HEK293 (cell line): Measurements from ENCODE around the gene KLHL40.

Experiments used
- CTCF ChIA-PET: fragments of 350-600 bp; formaldehyde crosslinking; extraction: SDS; loops from one replicate; lab custom pipeline; 2021; ENCODE audit warnings: antibody characterized with exemption; lab: Yijun Ruan, JAX
- POLR2A ChIA-PET: fragments of 300-600 bp; formaldehyde crosslinking; extraction: SDS; loops from one replicate; lab custom pipeline; 2020; ENCODE audit warnings: antibody characterized with exemption, inconsistent platforms; lab: Yijun Ruan, JAX
- H3K27ac ChIP-seq: fragments of 200-500 bp; sonication (Bioruptor generic); 2 replicates; pipeline ENCODE4 v1.5.1; 2014; ENCODE audit warnings: low read depth, low read length, control low read depth, inconsistent platforms; ENCODE audit errors: extremely low read depth
- H3K36me3 ChIP-seq, 2 experiments: fragments of 200-500 bp in 1 of 2; sonication (Bioruptor generic) in 1 of 2; 1 replicate in 1 of 2; 2 replicates in 1 of 2; pipeline ENCODE4 v1.5.1; 2014 to 2017; ENCODE audit warnings: inconsistent platforms in 2 of 2, low read length in 2 of 2; ENCODE audit not compliant: control insufficient read depth in 2 of 2, insufficient read depth in 1 of 2
- H3K4me1 ChIP-seq: fragments of 200-500 bp; sonication (Bioruptor generic); 2 replicates; pipeline ENCODE4 v1.5.1; 2014; ENCODE audit warnings: mild to moderate bottlenecking, low read length, inconsistent platforms; ENCODE audit not compliant: control insufficient read depth, insufficient read depth
- H3K4me3 ChIP-seq: 2 replicates; pipeline ENCODE4 v1.5.1; 2011; ENCODE audit warnings: low read depth, mild to moderate bottlenecking, control low read depth, low read length, moderate library complexity
- H3K9me3 ChIP-seq: fragments of 200-500 bp; sonication (Bioruptor generic); 2 replicates; pipeline ENCODE4 v1.5.1; 2014; ENCODE audit warnings: low read depth, low read length, inconsistent platforms; ENCODE audit not compliant: control insufficient read depth, insufficient read depth
- ELK4 ChIP-seq: IDR thresholded peaks from 2 replicates; pipeline ENCODE4 v1.6.1; 2011; ENCODE audit warnings: mild to moderate bottlenecking, low read depth, low read length, borderline replicate concordance
- GLIS1 ChIP-seq: fragments of 450-650 bp; formaldehyde crosslinking; IDR thresholded peaks from 2 replicates; pipeline ENCODE4 v1.5.1; 2016; ENCODE audit warnings: missing biosample characterization, missing genetic modification characterization
- MYNN ChIP-seq: fragments of 450-650 bp; formaldehyde crosslinking; IDR thresholded peaks from 2 replicates; pipeline ENCODE4 v1.5.1; 2016; ENCODE audit warnings: missing biosample characterization, missing genetic modification characterization, borderline replicate concordance
- OVOL3 ChIP-seq: fragments of 450-650 bp; formaldehyde crosslinking; IDR thresholded peaks from 2 replicates; pipeline ENCODE4 v1.5.1; 2016; ENCODE audit warnings: missing biosample characterization, missing genetic modification characterization
- SETDB1 ChIP-seq: IDR thresholded peaks from one replicate; pipeline ENCODE4 v1.6.1; 2017; ENCODE audit warnings: mild to moderate bottlenecking, low read length, moderate library complexity, mixed read lengths; ENCODE audit not compliant: insufficient read length
- WT1 ChIP-seq: fragments of 450-650 bp; formaldehyde crosslinking; IDR thresholded peaks from 2 replicates; pipeline ENCODE4 v1.5.1; 2016; ENCODE audit warnings: missing biosample characterization, missing genetic modification characterization
- YY1 ChIP-seq: fragments of 450-650 bp; formaldehyde crosslinking; IDR thresholded peaks from 2 replicates; pipeline ENCODE4 v1.5.1; 2018; ENCODE audit warnings: missing biosample characterization, missing genetic modification characterization
- ZBTB17 ChIP-seq: fragments of 450-650 bp; formaldehyde crosslinking; IDR thresholded peaks from 2 replicates; pipeline ENCODE4 v1.5.1; 2016; ENCODE audit warnings: missing biosample characterization, missing genetic modification characterization
- ZFP69B ChIP-seq: fragments of 450-650 bp; formaldehyde crosslinking; IDR thresholded peaks from 2 replicates; pipeline ENCODE4 v1.5.1; 2016; ENCODE audit warnings: missing biosample characterization, missing genetic modification characterization
- ZNF112 ChIP-seq: fragments of 450-650 bp; formaldehyde crosslinking; IDR thresholded peaks from 2 replicates; pipeline ENCODE4 v1.5.0; 2017; ENCODE audit warnings: missing biosample characterization, missing genetic modification characterization
- ZNF138 ChIP-seq: fragments of 450-650 bp; formaldehyde crosslinking; IDR thresholded peaks from 2 replicates; pipeline ENCODE4 v1.5.1; 2016; ENCODE audit warnings: missing biosample characterization, missing genetic modification characterization, borderline replicate concordance
- ZNF169 ChIP-seq: fragments of 450-650 bp; formaldehyde crosslinking; IDR thresholded peaks from 2 replicates; pipeline ENCODE4 v1.5.1; 2016; ENCODE audit warnings: missing biosample characterization, missing genetic modification characterization
- ZNF248 ChIP-seq: fragments of 450-650 bp; formaldehyde crosslinking; IDR thresholded peaks from 2 replicates; pipeline ENCODE4 v1.5.1; 2017; ENCODE audit warnings: missing biosample characterization, missing genetic modification characterization
- ZNF341 ChIP-seq: fragments of 450-650 bp; formaldehyde crosslinking; IDR thresholded peaks from 2 replicates; pipeline ENCODE4; 2016; ENCODE audit warnings: low read depth, missing biosample characterization, missing genetic modification characterization
- ZNF354C ChIP-seq: fragments of 450-650 bp; formaldehyde crosslinking; IDR thresholded peaks from 2 replicates; pipeline ENCODE4 v1.5.1; 2016; ENCODE audit warnings: missing biosample characterization, missing genetic modification characterization, low read depth, borderline replicate concordance
- ZNF426 ChIP-seq: fragments of 450-650 bp; formaldehyde crosslinking; IDR thresholded peaks from 2 replicates; pipeline ENCODE4 v1.5.1; 2017; ENCODE audit warnings: missing biosample characterization, missing genetic modification characterization, mild to moderate bottlenecking, inconsistent platforms, moderate library complexity
- ZNF488 ChIP-seq: fragments of 450-650 bp; formaldehyde crosslinking; IDR thresholded peaks from 2 replicates; pipeline ENCODE4 v1.5.1; 2016; ENCODE audit warnings: missing biosample characterization, missing genetic modification characterization
- ZNF555 ChIP-seq: fragments of 450-650 bp; formaldehyde crosslinking; conservative IDR thresholded peaks from 2 replicates; pipeline ENCODE4 v1.5.1; 2017; ENCODE audit warnings: missing biosample characterization, mild to moderate bottlenecking, missing genetic modification characterization, inconsistent platforms
- ZNF558 ChIP-seq: fragments of 450-650 bp; formaldehyde crosslinking; IDR thresholded peaks from 2 replicates; pipeline ENCODE4 v1.5.1; 2016; ENCODE audit warnings: missing biosample characterization, missing genetic modification characterization
- ZNF561 ChIP-seq: fragments of 450-650 bp; IDR thresholded peaks from 2 replicates; pipeline ENCODE4 v1.5.1; 2018; ENCODE audit warnings: missing biosample characterization, missing genetic modification characterization, borderline replicate concordance
- ZNF654 ChIP-seq: fragments of 450-650 bp; formaldehyde crosslinking; IDR thresholded peaks from 2 replicates; pipeline ENCODE4 v1.5.1; 2016; ENCODE audit warnings: low read depth, missing biosample characterization, missing genetic modification characterization
- ZNF660 ChIP-seq: fragments of 450-650 bp; IDR thresholded peaks from 2 replicates; pipeline ENCODE4 v1.5.1; 2018; ENCODE audit warnings: missing biosample characterization, mild to moderate bottlenecking, missing genetic modification characterization
- TF ChIP-seq, protein P1 (sequence below): fragments of 450-650 bp; formaldehyde crosslinking; IDR thresholded peaks from 2 replicates; pipeline ENCODE4; 2016; ENCODE audit warnings: missing biosample characterization, missing genetic modification characterization
- TF ChIP-seq, protein P2 (sequence below): fragments of 450-650 bp; formaldehyde crosslinking; IDR thresholded peaks from 2 replicates; pipeline ENCODE4 v1.5.1; 2017; ENCODE audit warnings: missing biosample characterization, missing genetic modification characterization
- TF ChIP-seq, protein P3 (sequence below): fragments of 450-650 bp; formaldehyde crosslinking; IDR thresholded peaks from 2 replicates; pipeline ENCODE4 v1.5.1; 2016; ENCODE audit warnings: missing biosample characterization, missing genetic modification characterization

Gene KLHL40

DNA sequence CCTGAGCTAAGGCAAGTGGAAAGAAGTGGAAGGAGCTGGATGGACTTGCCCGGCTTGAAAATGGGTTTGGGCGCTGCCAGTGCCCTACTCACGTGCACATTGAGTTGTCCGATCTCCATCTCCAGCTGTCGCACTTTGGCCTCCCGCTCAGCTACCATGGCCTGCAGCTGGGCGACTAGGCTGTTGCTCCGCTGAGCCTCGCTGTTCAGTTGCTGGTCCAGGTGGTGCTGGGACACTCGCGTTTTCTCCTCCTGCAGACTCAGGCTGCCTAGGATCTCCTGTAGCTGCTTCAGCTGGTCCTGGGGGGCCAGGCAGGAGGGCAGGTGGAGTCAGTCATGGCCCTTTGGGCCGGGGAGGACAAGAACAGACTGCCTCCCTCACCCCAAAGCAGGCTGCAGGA lies 50.3 kb downstream of the KLHL40 start:
- Histone ChIP-seq H3K4me3 (no peak overlapping the region), H3K9me3 (no peaks in the 10 kb centered on the region), H3K27ac (no peak overlapping the region), H3K36me3 (no peaks in the 10 kb centered on the region), H3K4me1 (no peaks in the 10 kb centered on the region)
- CTCF ChIA-PET = interaction anchor here (1.1 kb wide), 2 partner anchors 20 to 103 kb away, joined by 3 to 4 read pairs; no protein-coding TSS in a partner anchor
- POLR2A ChIA-PET = no interaction called here
- TF ChIP-seq ZNF248 (tag by site-specific recombination) = no peak
- TF ChIP-seq, protein P1, sequence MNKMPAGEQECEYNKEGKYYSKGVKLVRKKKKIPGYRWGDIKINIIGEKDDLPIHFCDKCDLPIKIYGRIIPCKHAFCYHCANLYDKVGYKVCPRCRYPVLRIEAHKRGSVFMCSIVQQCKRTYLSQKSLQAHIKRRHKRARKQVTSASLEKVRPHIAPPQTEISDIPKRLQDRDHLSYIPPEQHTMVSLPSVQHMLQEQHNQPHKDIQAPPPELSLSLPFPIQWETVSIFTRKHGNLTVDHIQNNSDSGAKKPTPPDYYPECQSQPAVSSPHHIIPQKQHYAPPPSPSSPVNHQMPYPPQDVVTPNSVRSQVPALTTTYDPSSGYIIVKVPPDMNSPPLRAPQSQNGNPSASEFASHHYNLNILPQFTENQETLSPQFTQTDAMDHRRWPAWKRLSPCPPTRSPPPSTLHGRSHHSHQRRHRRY (tag by site-specific recombination) = no peak
- no peak for TF ChIP-seq SETDB1
- no peak for TF ChIP-seq ZNF561 (tag by site-specific recombination)
- no peak for TF ChIP-seq ZNF426
- no peak for TF ChIP-seq ZNF112 (tag by site-specific recombination)
- TF ChIP-seq ZNF341 (tag by site-specific recombination) = no peak
- TF ChIP-seq ZNF654 (tag by site-specific recombination) = no peak
- no peak for TF ChIP-seq WT1 (tag by site-specific recombination)
- TF ChIP-seq, protein P2, sequence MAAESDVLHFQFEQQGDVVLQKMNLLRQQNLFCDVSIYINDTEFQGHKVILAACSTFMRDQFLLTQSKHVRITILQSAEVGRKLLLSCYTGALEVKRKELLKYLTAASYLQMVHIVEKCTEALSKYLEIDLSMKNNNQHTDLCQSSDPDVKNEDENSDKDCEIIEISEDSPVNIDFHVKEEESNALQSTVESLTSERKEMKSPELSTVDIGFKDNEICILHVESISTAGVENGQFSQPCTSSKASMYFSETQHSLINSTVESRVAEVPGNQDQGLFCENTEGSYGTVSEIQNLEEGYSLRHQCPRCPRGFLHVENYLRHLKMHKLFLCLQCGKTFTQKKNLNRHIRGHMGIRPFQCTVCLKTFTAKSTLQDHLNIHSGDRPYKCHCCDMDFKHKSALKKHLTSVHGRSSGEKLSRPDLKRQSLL (tag by site-specific recombination) = no peak
- no peak for TF ChIP-seq ZNF138
- no peak for TF ChIP-seq ZNF488 (tag by site-specific recombination)
- no peak for TF ChIP-seq ZNF555
- TF ChIP-seq MYNN (tag by site-specific recombination) = no peak
- no peak for TF ChIP-seq ELK4
- TF ChIP-seq ZNF558 (tag by site-specific recombination) = no peak
- no peak for TF ChIP-seq ZNF169 (tag by site-specific recombination)
- TF ChIP-seq, protein P3, sequence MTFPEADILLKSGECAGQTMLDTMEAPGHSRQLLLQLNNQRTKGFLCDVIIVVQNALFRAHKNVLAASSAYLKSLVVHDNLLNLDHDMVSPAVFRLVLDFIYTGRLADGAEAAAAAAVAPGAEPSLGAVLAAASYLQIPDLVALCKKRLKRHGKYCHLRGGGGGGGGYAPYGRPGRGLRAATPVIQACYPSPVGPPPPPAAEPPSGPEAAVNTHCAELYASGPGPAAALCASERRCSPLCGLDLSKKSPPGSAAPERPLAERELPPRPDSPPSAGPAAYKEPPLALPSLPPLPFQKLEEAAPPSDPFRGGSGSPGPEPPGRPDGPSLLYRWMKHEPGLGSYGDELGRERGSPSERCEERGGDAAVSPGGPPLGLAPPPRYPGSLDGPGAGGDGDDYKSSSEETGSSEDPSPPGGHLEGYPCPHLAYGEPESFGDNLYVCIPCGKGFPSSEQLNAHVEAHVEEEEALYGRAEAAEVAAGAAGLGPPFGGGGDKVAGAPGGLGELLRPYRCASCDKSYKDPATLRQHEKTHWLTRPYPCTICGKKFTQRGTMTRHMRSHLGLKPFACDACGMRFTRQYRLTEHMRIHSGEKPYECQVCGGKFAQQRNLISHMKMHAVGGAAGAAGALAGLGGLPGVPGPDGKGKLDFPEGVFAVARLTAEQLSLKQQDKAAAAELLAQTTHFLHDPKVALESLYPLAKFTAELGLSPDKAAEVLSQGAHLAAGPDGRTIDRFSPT (tag by site-specific recombination) = no peak
- TF ChIP-seq ZFP69B (tag by site-specific recombination) = no peak
- TF ChIP-seq ZBTB17 (tag by site-specific recombination) = no peak

- no peaks in the 10 kb centered on the region for H3K4me1 ChIP-seq
- ChIA-PET POLR2A (no interaction called here), CTCF (interaction anchor here (1.1 kb wide), 1 partner anchor 20 kb away, joined by 3 read pairs; no protein-coding TSS in a partner anchor)
- no peaks in the 10 kb centered on the region for H3K36me3 ChIP-seq
- H3K9me3 ChIP-seq = no peaks in the 10 kb centered on the region
- H3K4me3 ChIP-seq = no peak overlapping the region
- TF ChIP-seq ZNF354C = no peak
- TF ChIP-seq ZNF660 = no peak
- TF ChIP-seq OVOL3 (tag by site-specific recombination) = no peak
- 0 out of 2 replicates have a peak, but pooled peaks have one; percentile 9 for TF ChIP-seq GLIS1
- TF ChIP-seq YY1 (tag by site-specific recombination) = no peak
- no peak overlapping the region for H3K27ac ChIP-seq
Observed at GRCh38 chr3:42736081-42736480, 50.7 kb downstream of the KLHL40 start.
